H1 (cell line): ENCODE data around the gene ARHGAP4.

Source experiments
- CBX8 ChIP-seq: fragments of 300-800, 300-1000 bp; sonication (generic); IDR thresholded peaks from 2 replicates; pipeline ENCODE4 v1.7.1; 2016; ENCODE audit warnings: low read depth, low read length, borderline replicate concordance
- EZH2 ChIP-seq: fragments of 200-600 bp; sonication (generic); IDR thresholded peaks from 2 replicates; pipeline ENCODE4 v1.7.1; 2012; ENCODE audit warnings: low read depth, mild to moderate bottlenecking, moderate library complexity, low read length, inconsistent platforms; ENCODE audit not compliant: severe bottlenecking
- HDAC2 ChIP-seq, 2 experiments: fragments of 300-600 bp in 1 of 2; sonication (generic) in 1 of 2; IDR thresholded peaks; 2 replicates each; pipeline ENCODE4 v1.6.1; 2011 to 2012; ENCODE audit warnings: low read depth in 2 of 2, low read length in 2 of 2, mild to moderate bottlenecking in 2 of 2, moderate library complexity in 2 of 2, borderline replicate concordance in 1 of 2, inconsistent platforms in 1 of 2
- HDAC6 ChIP-seq: IDR thresholded peaks from one replicate; pipeline ENCODE4 v1.7.1; 2012; ENCODE audit warnings: low read depth, mild to moderate bottlenecking, inconsistent platforms, low read length, moderate library complexity
- POLR2A ChIP-seq, 2 experiments: IDR thresholded peaks; 1 replicate in 1 of 2; 2 replicates in 1 of 2; pipeline ENCODE4 v1.6.1; 2011; ENCODE audit warnings: low read depth in 2 of 2, low read length in 2 of 2, mild to moderate bottlenecking in 2 of 2; ENCODE audit errors: control extremely low read depth in 1 of 2
- POLR2AphosphoS5 ChIP-seq: IDR thresholded peaks from 2 replicates; pipeline ENCODE4 v1.6.1; 2011; ENCODE audit warnings: low read depth, low read length
- SP4 ChIP-seq: IDR thresholded peaks from 2 replicates; pipeline ENCODE4 v1.6.1; 2012; ENCODE audit warnings: low read length, inconsistent platforms
- SUZ12 ChIP-seq: fragments of 200-600 bp; sonication (generic); IDR thresholded peaks from 2 replicates; pipeline ENCODE4 v1.6.1; 2012; ENCODE audit warnings: mild to moderate bottlenecking, inconsistent platforms, low read length, moderate library complexity, mixed read lengths
- TF ChIP-seq, protein P1 (sequence below), 3 experiments: IDR thresholded peaks; 1 replicate in 2 of 3; 2 replicates in 1 of 3; pipeline versions ENCODE4 v1.5.1 to v1.6.1; 2011; ENCODE audit warnings: low read length in 3 of 3, mild to moderate bottlenecking in 3 of 3, inconsistent platforms in 2 of 3, low read depth in 1 of 3, moderate library complexity in 1 of 3; ENCODE audit not compliant: insufficient read depth in 1 of 3; ENCODE audit errors: control extremely low read depth in 1 of 3

GRCh38 chrX:153867671-153868070 is 58.4 kb downstream of the ARHGAP4 start:
- TF ChIP-seq POLR2A (IDR thresholded peaks at IDR 0.05; ENCODE audit: control extremely low read depth in 1 of 2, low read depth in 2 of 2, low read length in 2 of 2) (no peak), HDAC2 (IDR thresholded peaks at IDR 0.05; ENCODE audit: borderline replicate concordance in 1 of 2, low read depth in 2 of 2, low read length in 2 of 2) (no peak), HDAC6 (no peak), SP4 (no peak), CBX8 (no peak), POLR2AphosphoS5 (no peak), SUZ12 (no peak), EZH2 (no peak)
- TF ChIP-seq, protein P1, sequence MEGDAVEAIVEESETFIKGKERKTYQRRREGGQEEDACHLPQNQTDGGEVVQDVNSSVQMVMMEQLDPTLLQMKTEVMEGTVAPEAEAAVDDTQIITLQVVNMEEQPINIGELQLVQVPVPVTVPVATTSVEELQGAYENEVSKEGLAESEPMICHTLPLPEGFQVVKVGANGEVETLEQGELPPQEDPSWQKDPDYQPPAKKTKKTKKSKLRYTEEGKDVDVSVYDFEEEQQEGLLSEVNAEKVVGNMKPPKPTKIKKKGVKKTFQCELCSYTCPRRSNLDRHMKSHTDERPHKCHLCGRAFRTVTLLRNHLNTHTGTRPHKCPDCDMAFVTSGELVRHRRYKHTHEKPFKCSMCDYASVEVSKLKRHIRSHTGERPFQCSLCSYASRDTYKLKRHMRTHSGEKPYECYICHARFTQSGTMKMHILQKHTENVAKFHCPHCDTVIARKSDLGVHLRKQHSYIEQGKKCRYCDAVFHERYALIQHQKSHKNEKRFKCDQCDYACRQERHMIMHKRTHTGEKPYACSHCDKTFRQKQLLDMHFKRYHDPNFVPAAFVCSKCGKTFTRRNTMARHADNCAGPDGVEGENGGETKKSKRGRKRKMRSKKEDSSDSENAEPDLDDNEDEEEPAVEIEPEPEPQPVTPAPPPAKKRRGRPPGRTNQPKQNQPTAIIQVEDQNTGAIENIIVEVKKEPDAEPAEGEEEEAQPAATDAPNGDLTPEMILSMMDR (IDR thresholded peaks at IDR 0.05; ENCODE audit: control extremely low read depth in 1 of 3, insufficient read depth in 1 of 3, low read depth in 1 of 3, low read length in 3 of 3), result no peak
